Measurements from ENCODE around the gene JAML. TPM values are rescaled to one million over a fixed set of nuclear protein-coding genes. Genes with fewer than 3 reads are reported as not detected.

JAML gene
- total and polyA plus RNA-seq, 2 of the 13 experiments (the other 11 are each of a cell fraction or from before 2014, with no cell fraction given) = 2.0 to 3.3 TPM

DNA sequence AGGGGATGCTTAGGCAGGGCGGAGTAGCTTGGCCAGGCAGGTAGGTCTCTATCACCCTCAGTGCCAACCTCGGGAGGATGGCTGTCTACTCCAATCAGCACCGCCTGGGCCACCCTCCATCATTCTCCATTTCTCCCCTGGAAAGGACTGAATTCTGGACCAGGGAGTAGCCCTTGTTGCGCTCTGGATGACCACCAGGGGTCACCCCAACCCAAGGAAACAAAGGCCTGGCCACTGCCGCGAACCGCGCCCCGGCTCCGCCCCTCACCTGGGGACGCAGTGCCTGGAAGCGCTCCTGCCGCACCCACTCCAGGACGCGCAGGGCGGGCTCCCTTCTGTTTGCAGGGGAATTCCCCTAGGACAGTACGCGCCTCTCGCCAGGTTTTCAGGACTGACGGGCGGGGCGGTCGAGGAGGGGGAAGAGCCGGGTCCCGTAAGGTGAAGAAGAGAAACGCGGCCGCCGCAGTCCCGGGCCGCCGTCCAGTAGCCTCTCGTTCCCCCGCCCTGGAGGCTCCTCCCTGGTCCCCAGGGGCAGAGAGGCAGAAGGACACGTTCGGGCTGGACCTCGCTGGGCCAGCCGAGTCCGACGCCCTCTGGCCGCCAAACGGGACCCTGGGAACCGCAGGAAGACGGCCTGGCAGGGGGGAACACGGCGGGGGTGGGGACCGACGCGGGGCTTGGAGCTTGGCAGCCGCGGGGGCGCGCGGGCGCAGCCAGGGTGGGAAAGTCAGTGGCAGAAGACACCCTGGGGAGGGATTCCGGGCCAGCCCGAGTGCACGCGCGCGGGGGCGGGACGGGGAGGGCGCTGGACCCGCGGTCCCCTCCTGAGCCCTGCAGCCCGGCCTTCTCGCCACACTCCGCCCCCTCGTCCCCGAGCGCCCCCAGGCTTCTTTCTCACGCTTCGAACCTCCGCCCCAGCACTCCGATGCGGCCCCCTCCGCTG is 79.3 kb downstream of the JAML start (continued):
- TF ChIP-seq, protein P1, sequence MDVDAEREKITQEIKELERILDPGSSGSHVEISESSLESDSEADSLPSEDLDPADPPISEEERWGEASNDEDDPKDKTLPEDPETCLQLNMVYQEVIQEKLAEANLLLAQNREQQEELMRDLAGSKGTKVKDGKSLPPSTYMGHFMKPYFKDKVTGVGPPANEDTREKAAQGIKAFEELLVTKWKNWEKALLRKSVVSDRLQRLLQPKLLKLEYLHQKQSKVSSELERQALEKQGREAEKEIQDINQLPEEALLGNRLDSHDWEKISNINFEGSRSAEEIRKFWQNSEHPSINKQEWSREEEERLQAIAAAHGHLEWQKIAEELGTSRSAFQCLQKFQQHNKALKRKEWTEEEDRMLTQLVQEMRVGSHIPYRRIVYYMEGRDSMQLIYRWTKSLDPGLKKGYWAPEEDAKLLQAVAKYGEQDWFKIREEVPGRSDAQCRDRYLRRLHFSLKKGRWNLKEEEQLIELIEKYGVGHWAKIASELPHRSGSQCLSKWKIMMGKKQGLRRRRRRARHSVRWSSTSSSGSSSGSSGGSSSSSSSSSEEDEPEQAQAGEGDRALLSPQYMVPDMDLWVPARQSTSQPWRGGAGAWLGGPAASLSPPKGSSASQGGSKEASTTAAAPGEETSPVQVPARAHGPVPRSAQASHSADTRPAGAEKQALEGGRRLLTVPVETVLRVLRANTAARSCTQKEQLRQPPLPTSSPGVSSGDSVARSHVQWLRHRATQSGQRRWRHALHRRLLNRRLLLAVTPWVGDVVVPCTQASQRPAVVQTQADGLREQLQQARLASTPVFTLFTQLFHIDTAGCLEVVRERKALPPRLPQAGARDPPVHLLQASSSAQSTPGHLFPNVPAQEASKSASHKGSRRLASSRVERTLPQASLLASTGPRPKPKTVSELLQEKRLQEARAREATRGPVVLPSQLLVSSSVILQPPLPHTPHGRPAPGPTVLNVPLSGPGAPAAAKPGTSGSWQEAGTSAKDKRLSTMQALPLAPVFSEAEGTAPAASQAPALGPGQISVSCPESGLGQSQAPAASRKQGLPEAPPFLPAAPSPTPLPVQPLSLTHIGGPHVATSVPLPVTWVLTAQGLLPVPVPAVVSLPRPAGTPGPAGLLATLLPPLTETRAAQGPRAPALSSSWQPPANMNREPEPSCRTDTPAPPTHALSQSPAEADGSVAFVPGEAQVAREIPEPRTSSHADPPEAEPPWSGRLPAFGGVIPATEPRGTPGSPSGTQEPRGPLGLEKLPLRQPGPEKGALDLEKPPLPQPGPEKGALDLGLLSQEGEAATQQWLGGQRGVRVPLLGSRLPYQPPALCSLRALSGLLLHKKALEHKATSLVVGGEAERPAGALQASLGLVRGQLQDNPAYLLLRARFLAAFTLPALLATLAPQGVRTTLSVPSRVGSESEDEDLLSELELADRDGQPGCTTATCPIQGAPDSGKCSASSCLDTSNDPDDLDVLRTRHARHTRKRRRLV (CRISPR knock-in tag; IDR thresholded peaks at IDR 0.05) = no peak
- no peak for TF ChIP-seq MEIS2 (CRISPR knock-in tag; IDR thresholded peaks at IDR 0.05)
- TF ChIP-seq ZNF10 (CRISPR knock-in tag; IDR thresholded peaks at IDR 0.05; ENCODE audit: borderline replicate concordance, low read depth) = no peak
- TF ChIP-seq RXRB (CRISPR knock-in tag; IDR thresholded peaks at IDR 0.05; ENCODE audit: borderline replicate concordance) = peak; percentile 33; the same call in 1 of the 2 replicates
- no peak for TF ChIP-seq NFYC (CRISPR knock-in tag; IDR thresholded peaks at IDR 0.05)
- no peak for TF ChIP-seq TAF15 (IDR thresholded peaks at IDR 0.05; ENCODE audit: low read depth, low read length, poor library complexity, severe bottlenecking)
- TF ChIP-seq SRF (IDR thresholded peaks at IDR 0.05; ENCODE audit: low read depth, low read length) = no peak
- no peak for TF ChIP-seq MAF1 (CRISPR knock-in tag; IDR thresholded peaks at IDR 0.05; ENCODE audit: borderline replicate concordance)
- 0 out of 2 replicates have a peak, but pooled peaks have one; percentile 54 for TF ChIP-seq ZMYM4 (CRISPR knock-in tag; IDR thresholded peaks at IDR 0.05)
- no peak for TF ChIP-seq ATF7 (IDR thresholded peaks at IDR 0.05)
- peak; percentile 11; the same call in 1 of the 2 replicates for TF ChIP-seq ATF7 (CRISPR knock-in tag; IDR thresholded peaks at IDR 0.05)
- no peak for TF ChIP-seq U2AF1 (optimal IDR thresholded peaks at IDR 0.05; ENCODE audit: low read depth, low read length)
- TF ChIP-seq JUN (CRISPR knock-in tag; IDR thresholded peaks at IDR 0.05) = 0 out of 2 replicates have a peak, but pooled peaks have one; percentile 23
- 0 out of 2 replicates have a peak, but pooled peaks have one; percentile 48 for TF ChIP-seq CBFB (CRISPR knock-in tag; IDR thresholded peaks at IDR 0.05)
- peak; percentile 68; the same call in 1 of the 2 replicates for TF ChIP-seq ERF (CRISPR knock-in tag; IDR thresholded peaks at IDR 0.05)
- TF ChIP-seq MED8 (CRISPR knock-in tag; IDR thresholded peaks at IDR 0.05; ENCODE audit: insufficient replicate concordance) = no peak
- TF ChIP-seq MTA1 (CRISPR knock-in tag; IDR thresholded peaks at IDR 0.05; ENCODE audit: borderline replicate concordance) = no peak; the same call in 1 of the 2 replicates
- TF ChIP-seq, protein P2, sequence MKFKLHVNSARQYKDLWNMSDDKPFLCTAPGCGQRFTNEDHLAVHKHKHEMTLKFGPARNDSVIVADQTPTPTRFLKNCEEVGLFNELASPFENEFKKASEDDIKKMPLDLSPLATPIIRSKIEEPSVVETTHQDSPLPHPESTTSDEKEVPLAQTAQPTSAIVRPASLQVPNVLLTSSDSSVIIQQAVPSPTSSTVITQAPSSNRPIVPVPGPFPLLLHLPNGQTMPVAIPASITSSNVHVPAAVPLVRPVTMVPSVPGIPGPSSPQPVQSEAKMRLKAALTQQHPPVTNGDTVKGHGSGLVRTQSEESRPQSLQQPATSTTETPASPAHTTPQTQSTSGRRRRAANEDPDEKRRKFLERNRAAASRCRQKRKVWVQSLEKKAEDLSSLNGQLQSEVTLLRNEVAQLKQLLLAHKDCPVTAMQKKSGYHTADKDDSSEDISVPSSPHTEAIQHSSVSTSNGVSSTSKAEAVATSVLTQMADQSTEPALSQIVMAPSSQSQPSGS (CRISPR knock-in tag; IDR thresholded peaks at IDR 0.05) = no peak
- TF ChIP-seq NKX3-1 (CRISPR knock-in tag; IDR thresholded peaks at IDR 0.05) = no peak
- TF ChIP-seq, protein P3, sequence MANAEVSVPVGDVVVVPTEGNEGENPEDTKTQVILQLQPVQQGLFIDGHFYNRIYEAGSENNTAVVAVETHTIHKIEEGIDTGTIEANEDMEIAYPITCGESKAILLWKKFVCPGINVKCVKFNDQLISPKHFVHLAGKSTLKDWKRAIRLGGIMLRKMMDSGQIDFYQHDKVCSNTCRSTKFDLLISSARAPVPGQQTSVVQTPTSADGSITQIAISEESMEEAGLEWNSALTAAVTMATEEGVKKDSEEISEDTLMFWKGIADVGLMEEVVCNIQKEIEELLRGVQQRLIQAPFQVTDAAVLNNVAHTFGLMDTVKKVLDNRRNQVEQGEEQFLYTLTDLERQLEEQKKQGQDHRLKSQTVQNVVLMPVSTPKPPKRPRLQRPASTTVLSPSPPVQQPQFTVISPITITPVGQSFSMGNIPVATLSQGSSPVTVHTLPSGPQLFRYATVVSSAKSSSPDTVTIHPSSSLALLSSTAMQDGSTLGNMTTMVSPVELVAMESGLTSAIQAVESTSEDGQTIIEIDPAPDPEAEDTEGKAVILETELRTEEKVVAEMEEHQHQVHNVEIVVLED (CRISPR knock-in tag; IDR thresholded peaks at IDR 0.05; ENCODE audit: borderline replicate concordance) = peak; percentile 66
- TF ChIP-seq ZKSCAN1 (IDR thresholded peaks at IDR 0.05; ENCODE audit: low read length) = no peak
